ENCODE measurements around the gene ITGA1.

GRCh38 chr5:52856564-52856963 is 68.8 kb downstream of the ITGA1 start:
- TF ChIP-seq, protein P1, sequence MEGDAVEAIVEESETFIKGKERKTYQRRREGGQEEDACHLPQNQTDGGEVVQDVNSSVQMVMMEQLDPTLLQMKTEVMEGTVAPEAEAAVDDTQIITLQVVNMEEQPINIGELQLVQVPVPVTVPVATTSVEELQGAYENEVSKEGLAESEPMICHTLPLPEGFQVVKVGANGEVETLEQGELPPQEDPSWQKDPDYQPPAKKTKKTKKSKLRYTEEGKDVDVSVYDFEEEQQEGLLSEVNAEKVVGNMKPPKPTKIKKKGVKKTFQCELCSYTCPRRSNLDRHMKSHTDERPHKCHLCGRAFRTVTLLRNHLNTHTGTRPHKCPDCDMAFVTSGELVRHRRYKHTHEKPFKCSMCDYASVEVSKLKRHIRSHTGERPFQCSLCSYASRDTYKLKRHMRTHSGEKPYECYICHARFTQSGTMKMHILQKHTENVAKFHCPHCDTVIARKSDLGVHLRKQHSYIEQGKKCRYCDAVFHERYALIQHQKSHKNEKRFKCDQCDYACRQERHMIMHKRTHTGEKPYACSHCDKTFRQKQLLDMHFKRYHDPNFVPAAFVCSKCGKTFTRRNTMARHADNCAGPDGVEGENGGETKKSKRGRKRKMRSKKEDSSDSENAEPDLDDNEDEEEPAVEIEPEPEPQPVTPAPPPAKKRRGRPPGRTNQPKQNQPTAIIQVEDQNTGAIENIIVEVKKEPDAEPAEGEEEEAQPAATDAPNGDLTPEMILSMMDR (IDR thresholded peaks at IDR 0.05) = no peak
- no peak for TF ChIP-seq EZH2 (IDR thresholded peaks at IDR 0.05; ENCODE audit: borderline replicate concordance, insufficient read depth, low read depth, low read length, poor library complexity, severe bottlenecking)

Data from B cell (primary cell).